MCF 10A (cell line): ENCODE results near the gene FRMD4B. TPM values are rescaled to one million over a fixed set of nuclear protein-coding genes. Genes with fewer than 3 reads are reported as not detected.
A peak's percentile ranks its signal among the peaks of the same experiment; 100 is the strongest.

Experiments
- BruUV-seq: library from RNA; stranded (reverse); fragments of 400-500 nt; replicated peaks from 2 replicates; lab custom pipeline; 2021; lab: Mats Ljungman, UMichigan
- CTCF ChIA-PET: fragments of 300-600 bp; sonication (Branson Sonifier 250); formaldehyde crosslinking; extraction: SDS; loops from one replicate; lab custom pipeline; 2021; ENCODE audit warnings: antibody characterized with exemption, inconsistent platforms; lab: Yijun Ruan, JAX
- POLR2A ChIA-PET: fragments of 300-600, 350-650 bp; sonication (Branson Sonifier 250); formaldehyde crosslinking; extraction: SDS; loops from one replicate; lab custom pipeline; 2020; ENCODE audit warnings: antibody characterized with exemption, inconsistent platforms; lab: Yijun Ruan, JAX
- DNase-seq: peaks from one replicate; pipeline ENCODE4 v3.0.0-alpha.2; 2018; ENCODE audit not compliant: unreplicated experiment
- H3K27ac Mint-ChIP-seq: one replicate; pipeline ENCODE4 v1.8.0; 2022; ENCODE audit warnings: mild to moderate bottlenecking, low read depth, mixed read lengths; ENCODE audit not compliant: unreplicated experiment
- H3K27me3 Mint-ChIP-seq: one replicate; pipeline ENCODE4 v1.8.0; 2022; ENCODE audit warnings: mixed read lengths; ENCODE audit not compliant: insufficient read depth, unreplicated experiment
- H3K36me3 Mint-ChIP-seq: one replicate; pipeline ENCODE4 v1.8.0; 2022; ENCODE audit warnings: mild to moderate bottlenecking, moderate library complexity, mixed read lengths; ENCODE audit not compliant: insufficient read depth, unreplicated experiment
- H3K4me1 Mint-ChIP-seq: one replicate; pipeline ENCODE4 v1.8.0; 2022; ENCODE audit warnings: mixed read lengths; ENCODE audit not compliant: insufficient read depth, unreplicated experiment
- H3K4me3 Mint-ChIP-seq: one replicate; pipeline ENCODE4 v1.8.0; 2022; ENCODE audit warnings: mild to moderate bottlenecking, moderate library complexity, mixed read lengths; ENCODE audit not compliant: unreplicated experiment
- H3K9me3 Mint-ChIP-seq: one replicate; pipeline ENCODE4 v1.8.0; 2022; ENCODE audit warnings: mixed read lengths; ENCODE audit not compliant: unreplicated experiment
- CTCF ChIP-seq: fragments of 200-600 bp; IDR thresholded peaks from one replicate; pipeline ENCODE4 v1.8.0; 2022; ENCODE audit warnings: antibody characterized with exemption, mild to moderate bottlenecking; ENCODE audit not compliant: unreplicated experiment
- intact Hi-C: fragments of 100-400 bp; cut with micrococcal nuclease; formaldehyde crosslinking; loops from 2 replicates; pipeline ENCODE4 v1.14.1; 2022
- total RNA-seq: library from RNA; stranded (reverse); gene quantifications from 2 replicates; pipeline ENCODE4 v1.2.3, GENCODE V29; 2022

FRMD4B gene
- total RNA-seq, 1 experiment from 2014 or later = 39.0 TPM

DNA sequence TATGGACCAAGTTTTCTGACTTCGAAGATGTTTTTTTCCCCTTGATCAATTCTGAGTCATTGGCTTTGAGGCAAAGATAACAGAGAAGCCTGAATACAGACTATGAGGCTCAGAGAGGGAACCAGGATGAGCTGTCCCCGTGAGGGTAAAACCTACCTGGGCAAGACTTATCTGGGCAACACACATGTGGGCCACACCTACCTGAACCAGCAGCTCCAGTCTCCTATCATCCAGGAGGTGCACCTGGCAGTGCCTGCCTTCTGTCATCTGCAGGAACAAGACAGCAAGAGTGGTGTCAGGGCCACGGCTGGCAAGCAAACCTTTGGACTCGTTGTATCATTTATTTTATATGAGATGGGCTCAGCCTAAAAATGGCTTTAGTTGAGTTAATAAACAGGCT, 72.6 kb downstream of the FRMD4B start:
- no peak for TF ChIP-seq CTCF
- Mint-ChIP-seq H3K36me3 (peaks cover 26% of the 10 kb centered on the region), H3K4me1 (peaks cover under 1% of the 10 kb centered on the region), H3K4me3 (no peak overlapping the region), H3K9me3 (no peaks in the 10 kb centered on the region), H3K27me3 (no peaks in the 10 kb centered on the region), H3K27ac (no peak overlapping the region)
- no TSS peak for BruUV-seq
- ChIA-PET CTCF (interaction anchor here (0.8 to 10.6 kb wide), 7 partner anchors 11 to 192 kb away, joined by 3 to 332 read pairs (median 7); no protein-coding TSS in a partner anchor), POLR2A (no interaction called here)
- intact Hi-C loops = no loop called here
- DNase-seq = no peak

DNA sequence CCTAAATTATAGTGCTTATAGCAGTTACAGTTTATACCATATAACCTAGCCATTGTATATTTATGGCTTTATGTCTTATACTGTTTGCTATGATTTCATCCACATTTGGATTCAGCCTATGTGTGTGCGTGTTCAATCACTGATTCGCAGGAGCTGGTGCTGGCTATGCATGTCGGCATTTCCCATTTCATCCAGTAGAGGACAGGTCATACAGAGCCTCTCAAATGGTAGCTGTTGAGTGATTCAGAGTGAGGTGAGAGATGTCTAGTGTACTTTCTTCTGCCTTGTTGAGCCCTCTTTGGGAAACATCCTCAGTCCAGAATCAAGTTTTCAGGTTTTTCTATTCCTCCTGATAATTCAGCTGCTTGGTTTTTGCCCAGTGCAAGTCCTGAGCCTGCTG, 76.1 kb downstream of the FRMD4B start:
- CTCF ChIA-PET = interaction anchor here (0.5 to 10.6 kb wide), 21 partner anchors 12 to 363 kb away, joined by 3 to 332 read pairs (median 4); no protein-coding TSS in a partner anchor
- Mint-ChIP-seq H3K4me1 (peaks cover 16% of the 10 kb centered on the region), H3K9me3 (no peaks in the 10 kb centered on the region), H3K27ac (no peak overlapping the region), H3K36me3 (peaks cover 37% of the 10 kb centered on the region), H3K4me3 (no peak overlapping the region), H3K27me3 (no peaks in the 10 kb centered on the region)
- POLR2A ChIA-PET = interaction anchor here (0.6 to 1.9 kb wide), 4 partner anchors 63 to 109 kb away, joined by 3 to 4 read pairs (median 4); no protein-coding TSS in a partner anchor
- TF ChIP-seq CTCF = peak; percentile 22
- peak; percentile 36 for DNase-seq
- BruUV-seq = no TSS peak
- intact Hi-C loops = loop anchor here (1.0 kb wide), 1 partner anchor 115 kb away; no protein-coding TSS in a partner anchor

DNA sequence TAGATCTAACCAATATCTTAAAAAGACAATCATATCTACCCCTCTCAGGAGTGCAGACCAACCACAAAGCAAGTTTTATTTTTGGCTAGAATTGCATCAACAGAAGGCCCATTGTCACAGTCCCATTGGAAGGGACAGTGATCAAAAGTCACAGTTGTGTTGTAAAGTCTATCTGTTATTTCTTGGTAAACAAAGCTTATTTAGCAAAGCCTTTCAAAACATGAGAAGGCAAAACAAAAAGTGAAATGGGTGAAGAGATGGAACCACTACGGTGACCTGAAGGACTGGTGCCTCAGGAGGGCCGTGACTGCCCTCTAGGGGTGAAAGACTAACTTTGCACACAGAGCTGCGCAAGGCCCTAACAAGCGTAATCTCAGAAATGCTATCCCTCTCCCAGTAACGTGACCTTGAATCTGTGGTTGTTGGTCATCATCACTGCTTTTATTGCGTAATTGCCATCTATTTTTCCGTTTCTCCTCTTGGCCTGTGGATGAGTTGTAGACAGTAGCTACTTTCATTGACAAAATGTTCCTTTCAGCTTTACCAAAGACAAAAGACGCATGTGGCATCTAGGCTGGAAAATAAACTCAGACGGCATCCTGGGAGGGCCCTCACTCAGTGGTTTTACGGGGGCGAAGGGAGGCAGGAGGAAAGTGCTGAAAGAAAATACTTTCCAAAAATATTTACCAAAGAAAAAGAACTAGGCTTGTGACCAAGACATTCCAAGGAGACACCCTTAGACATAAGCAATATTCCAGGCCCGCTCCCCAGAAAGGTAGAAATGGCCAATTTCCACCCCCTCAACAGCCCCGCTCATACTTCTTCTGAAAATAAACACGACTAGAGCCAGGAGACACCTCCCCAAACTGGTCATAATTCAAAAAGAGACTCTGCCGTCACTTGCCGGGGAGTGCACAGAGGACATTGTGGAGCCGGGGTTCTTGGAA, 79.4 kb downstream of the FRMD4B start:
- Mint-ChIP-seq H3K4me1 (peaks cover 16% of the 10 kb centered on the region), H3K27ac (peak overlapping the region; percentile 59), H3K9me3 (no peaks in the 10 kb centered on the region), H3K36me3 (peaks cover 44% of the 10 kb centered on the region), H3K4me3 (no peak overlapping the region), H3K27me3 (no peaks in the 10 kb centered on the region)
- no TSS peak for BruUV-seq
- DNase-seq = peak; percentile 92
- ChIA-PET CTCF (interaction anchor here (0.6 to 10.6 kb wide), 75 partner anchors 11 to 637 kb away, joined by 3 to 332 read pairs (median 5); partner anchors contain the start of genes FRMD4B, LMOD3 and UBA3), POLR2A (interaction anchor here (1.2 to 3.0 kb wide), 4 partner anchors 12 to 145 kb away, joined by 4 to 12 read pairs (median 4); no protein-coding TSS in a partner anchor)
- intact Hi-C loops = loop anchor here (1.0 kb wide), 5 partner anchors 106 to 365 kb away; no protein-coding TSS in a partner anchor
- peak; percentile 85 for TF ChIP-seq CTCF

DNA sequence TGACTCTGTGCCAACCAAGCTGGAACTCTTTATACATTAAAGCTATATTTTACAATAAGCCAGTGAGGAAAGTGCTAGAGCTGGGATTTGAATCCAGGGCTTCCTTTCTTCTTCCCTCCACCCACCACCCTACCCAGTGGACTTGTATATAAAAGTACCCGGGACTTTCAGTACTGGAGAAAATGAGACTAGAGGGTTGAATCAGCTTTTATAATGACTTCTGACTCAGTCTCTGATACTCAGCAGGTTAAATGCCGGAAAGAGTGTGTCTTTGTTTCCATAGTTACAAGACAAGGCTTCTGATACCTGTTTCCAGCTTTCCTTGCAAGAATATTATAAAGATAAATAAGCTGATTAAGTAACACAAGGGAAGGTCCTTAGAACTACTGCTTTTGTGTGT, 80.9 kb downstream of the FRMD4B start:
- peaks cover 44% of the 10 kb centered on the region for H3K36me3 Mint-ChIP-seq
- no TSS peak for BruUV-seq
- H3K4me1 Mint-ChIP-seq = peaks cover 16% of the 10 kb centered on the region
- H3K9me3 Mint-ChIP-seq = no peaks in the 10 kb centered on the region
- CTCF ChIA-PET = interaction anchor here (0.6 to 10.6 kb wide), 27 partner anchors 10 to 602 kb away, joined by 3 to 332 read pairs (median 5); no protein-coding TSS in a partner anchor
- POLR2A ChIA-PET = interaction anchor here (3.0 kb wide), 1 partner anchor 10 kb away, joined by 12 read pairs; no protein-coding TSS in a partner anchor
- no peak for DNase-seq
- H3K27ac Mint-ChIP-seq = no peak overlapping the region
- H3K27me3 Mint-ChIP-seq = no peaks in the 10 kb centered on the region
- intact Hi-C loops = no loop called here
- H3K4me3 Mint-ChIP-seq = no peak overlapping the region
- TF ChIP-seq CTCF = no peak
